GM19468 (cell line): Measurements from ENCODE around the gene TRIM34.
"Not testable (repeated sequence)": the region's sequence is repeated elsewhere in the genome, so short reads cannot be mapped to it uniquely, and the experiment has no call there.

Experiments
- ATAC-seq: cut with Tn5 transposase; IDR thresholded peaks from one replicate; pipeline ENCODE4 v1.9.1; 2021; ENCODE audit warnings: mild to moderate bottlenecking, moderate library complexity, moderate number of reproducible peaks; ENCODE audit not compliant: unreplicated experiment; ENCODE audit errors: extremely low read depth

The TRIM34 gene, protein sequence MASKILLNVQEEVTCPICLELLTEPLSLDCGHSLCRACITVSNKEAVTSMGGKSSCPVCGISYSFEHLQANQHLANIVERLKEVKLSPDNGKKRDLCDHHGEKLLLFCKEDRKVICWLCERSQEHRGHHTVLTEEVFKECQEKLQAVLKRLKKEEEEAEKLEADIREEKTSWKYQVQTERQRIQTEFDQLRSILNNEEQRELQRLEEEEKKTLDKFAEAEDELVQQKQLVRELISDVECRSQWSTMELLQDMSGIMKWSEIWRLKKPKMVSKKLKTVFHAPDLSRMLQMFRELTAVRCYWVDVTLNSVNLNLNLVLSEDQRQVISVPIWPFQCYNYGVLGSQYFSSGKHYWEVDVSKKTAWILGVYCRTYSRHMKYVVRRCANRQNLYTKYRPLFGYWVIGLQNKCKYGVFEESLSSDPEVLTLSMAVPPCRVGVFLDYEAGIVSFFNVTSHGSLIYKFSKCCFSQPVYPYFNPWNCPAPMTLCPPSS

GRCh38 chr11:5624489-5625279 is at the start of gene TRIM34:
TRIM34 (plus strand) TSS chr11:5625001; CDS start chr11:5632332, 7,331 bp downstream.
- ATAC-seq = peak; percentile 98

- no peak for ATAC-seq
Observed at GRCh38 chr11:5575152-5575551, 49.6 kb upstream of the TRIM34 start.

GRCh38 chr11:5577101-5577500 is 47.7 kb upstream of the TRIM34 start:
- ATAC-seq = no peak

GRCh38 chr11:5580577-5580976 is 44.2 kb upstream of the TRIM34 start, which contains the start of gene OR52B6:
OR52B6 (plus strand) TSS chr11:5580877; CDS start chr11:5580877, 0 bp downstream.
- no peak for ATAC-seq

DNA sequence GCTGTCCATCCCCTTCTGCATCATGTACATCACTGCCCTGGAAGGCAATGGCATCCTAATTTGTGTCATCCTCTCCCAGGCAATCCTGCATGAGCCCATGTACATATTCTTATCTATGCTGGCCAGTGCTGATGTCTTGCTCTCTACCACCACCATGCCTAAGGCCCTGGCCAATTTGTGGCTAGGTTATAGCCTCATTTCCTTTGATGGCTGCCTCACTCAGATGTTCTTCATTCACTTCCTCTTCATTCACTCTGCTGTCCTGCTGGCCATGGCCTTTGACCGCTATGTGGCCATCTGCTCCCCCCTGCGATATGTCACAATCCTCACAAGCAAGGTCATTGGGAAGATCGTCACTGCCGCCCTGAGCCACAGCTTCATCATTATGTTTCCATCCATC is 43.8 kb upstream of the TRIM34 start:
- no peak for ATAC-seq

DNA sequence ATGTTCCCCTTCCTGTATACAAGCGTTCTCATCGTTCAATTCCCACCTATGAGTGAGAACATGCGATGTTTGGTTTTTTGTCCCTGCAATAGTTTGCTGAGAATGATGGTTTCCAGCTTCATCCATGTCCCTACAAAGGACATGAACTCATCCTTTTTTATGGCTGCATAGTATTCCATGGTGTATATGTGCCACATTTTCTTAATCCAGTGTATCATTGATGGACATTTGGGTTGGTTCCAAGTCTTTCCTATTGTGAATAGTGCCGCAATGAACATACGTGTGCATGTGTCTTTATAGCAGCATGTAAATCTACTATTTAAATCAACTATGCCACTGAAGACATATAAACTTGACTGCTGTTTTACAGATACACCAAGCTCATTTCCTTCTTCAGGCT is 40.3 kb upstream of the TRIM34 start:
- ATAC-seq = not testable (repeated sequence)

GRCh38 chr11:5589906-5590305 is 34.9 kb upstream of the TRIM34 start:
- not testable (repeated sequence) for ATAC-seq

GRCh38 chr11:5591613-5592012 is 33.2 kb upstream of the TRIM34 start:
- no peak for ATAC-seq

DNA sequence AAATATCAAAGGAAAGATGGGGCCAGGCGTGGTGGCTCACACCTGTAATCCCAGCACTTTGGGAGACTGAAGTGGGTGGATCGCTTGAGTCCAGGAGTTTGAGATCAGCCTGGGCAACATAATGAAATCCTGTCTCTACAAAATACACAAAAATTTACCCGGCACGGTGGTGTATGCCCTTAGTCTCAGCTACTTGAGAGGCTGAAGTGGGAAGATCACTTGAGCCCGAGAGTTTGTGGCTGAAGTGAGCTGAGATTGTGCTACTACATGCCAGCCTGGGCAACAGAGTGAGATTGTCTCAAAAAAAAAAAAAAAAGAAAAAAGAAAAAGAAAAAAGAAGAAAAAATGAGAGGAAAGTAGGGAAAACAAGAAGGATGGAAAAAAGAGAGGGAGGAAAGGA is 32.2 kb upstream of the TRIM34 start:
- no peak for ATAC-seq

- no peak for ATAC-seq
Observed at GRCh38 chr11:5593146-5593545, 31.7 kb upstream of the TRIM34 start.

DNA sequence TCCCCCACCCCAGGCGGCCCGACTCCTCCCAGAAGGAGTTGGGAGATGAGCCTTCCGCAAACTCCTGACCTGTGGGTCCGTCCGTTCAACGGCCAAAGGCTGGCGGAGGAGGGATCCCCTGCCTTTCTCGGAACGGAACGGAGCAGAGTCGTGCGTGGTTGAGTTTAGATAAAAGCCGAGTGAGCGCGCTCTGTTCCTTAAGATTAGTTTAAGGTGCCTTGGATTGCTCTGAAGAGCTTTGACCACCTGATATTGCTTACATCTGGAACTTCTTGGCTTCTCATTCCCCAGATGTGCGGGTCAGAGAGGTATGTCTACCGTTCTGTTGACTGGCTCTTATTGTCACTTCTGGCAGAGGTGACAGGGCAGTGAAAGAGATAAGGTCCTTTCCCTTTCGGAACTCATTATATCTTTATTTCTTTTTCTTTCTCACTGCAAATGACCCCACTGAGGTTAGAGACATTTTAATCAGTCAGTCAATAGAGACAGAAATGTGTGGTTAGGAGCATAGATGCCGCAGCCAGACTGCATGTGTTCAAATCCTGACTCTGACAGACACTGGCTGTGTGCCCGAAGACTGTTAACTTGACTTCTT is 28.1 kb upstream of the TRIM34 start, which contains the start of gene TRIM6:
TSS of gene TRIM6 (plus strand) at position 31 of the 595 bp plus-strand sequence. CDS start at position 292, 261 bp downstream.
- ATAC-seq = no peak

GRCh38 chr11:5597953-5598352 is 26.8 kb upstream of the TRIM34 start:
- no peak for ATAC-seq

DNA sequence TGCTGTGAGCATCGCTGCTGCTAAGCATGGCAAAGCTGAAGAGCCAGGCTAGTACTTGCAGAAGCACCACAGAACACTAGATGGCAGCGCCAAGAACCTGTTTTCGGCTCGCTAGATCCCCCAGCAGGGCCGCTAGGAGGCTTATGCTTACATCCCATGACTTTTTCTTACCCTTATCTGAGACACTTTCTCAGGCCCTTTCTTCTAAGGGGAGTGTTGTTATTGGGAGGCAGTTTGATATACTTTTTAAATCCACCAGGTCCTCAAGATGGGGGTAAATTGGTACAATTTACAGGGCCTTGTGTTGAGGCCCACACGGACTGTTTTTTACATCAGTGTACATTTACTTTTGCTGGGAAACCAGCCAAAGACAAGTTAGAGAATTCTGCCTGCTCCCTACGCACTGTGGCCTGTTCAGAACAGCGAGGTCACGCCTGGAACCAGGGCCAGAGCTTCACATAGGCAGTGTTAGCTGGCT is 24.4 kb upstream of the TRIM34 start:
- peak; percentile 80 for ATAC-seq

DNA sequence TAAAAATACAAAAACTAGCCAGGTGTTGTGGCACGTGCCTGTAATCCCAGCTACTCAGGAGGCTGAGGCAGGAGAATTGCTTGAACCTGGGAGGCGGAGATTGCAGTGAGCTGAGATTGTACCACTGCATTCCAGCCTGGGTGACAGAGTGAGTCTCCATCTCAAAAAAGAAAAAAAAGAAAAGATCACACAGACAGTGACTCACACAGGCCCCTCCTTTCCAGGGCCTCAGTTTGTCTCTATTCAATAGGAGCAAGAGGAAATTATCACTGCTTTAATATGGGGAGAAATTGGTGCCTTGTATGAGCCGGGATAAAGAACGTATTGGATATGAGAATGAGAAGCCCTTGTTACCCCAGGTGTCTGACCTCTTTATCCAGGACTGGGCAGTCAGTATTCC is 22.0 kb upstream of the TRIM34 start:
- ATAC-seq = not testable (repeated sequence)

GRCh38 chr11:5603326-5603725 is 21.5 kb upstream of the TRIM34 start:
- no peak for ATAC-seq

DNA sequence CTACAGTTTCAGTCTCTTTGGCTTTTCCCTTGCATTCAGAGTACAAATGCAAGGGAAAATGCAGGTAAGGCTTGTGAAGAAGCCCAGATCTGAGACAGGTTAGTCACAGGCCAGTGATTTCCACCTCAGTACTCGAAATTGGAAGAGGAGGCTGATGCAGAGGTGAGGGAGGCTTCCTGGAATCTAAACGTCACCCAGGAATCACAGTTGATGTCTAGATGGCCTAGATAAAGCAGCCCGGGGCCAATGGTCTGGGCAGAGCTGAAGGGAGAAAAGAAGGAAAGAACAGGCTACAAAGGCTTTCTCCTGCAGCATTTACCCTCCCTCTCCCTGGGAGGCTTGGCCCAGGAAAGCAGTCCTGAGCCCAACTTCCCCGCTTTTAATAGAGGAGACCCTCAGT is 19.9 kb upstream of the TRIM34 start:
- no peak for ATAC-seq

DNA sequence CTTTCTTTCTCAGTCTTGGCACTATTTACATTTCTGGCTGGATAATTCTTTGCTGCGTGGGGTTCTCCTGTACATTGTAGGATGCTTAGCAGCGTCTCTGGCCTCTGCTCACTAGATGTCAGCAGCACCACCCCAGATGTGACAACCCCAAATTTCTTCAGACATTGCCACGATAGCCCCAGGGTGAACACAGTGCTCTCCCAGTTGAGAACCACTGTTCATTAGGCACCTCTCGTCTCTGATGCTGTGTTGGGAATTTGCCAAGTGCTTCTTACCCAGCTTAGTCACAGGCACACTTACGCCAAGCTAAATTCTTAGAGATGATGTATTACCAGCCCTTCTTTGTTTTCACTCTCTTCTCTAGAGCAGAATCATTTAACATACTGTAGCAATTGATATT is 19.0 kb upstream of the TRIM34 start:
- no peak for ATAC-seq

DNA sequence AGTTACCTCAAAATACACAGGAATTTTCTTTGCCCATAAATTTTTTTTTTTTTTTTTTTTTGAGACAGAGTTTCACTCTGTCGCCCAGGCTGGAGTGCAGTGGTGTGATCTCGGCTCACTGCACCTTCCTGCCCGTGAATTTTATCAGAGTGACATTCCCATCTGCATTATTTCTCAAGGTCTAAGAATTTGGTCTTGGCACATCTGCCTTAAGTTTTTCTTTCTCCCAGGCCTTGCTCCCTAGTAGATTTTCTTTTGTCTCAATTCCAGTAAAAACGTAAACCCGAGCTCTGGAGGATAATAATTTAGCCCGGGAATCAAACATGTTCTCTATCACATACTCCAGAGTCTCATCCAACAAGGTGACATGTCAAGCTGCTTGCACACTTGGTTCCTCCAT is 16.0 kb upstream of the TRIM34 start:
- ATAC-seq = no peak

- no peak for ATAC-seq
Observed at GRCh38 chr11:5610446-5610845, 14.4 kb upstream of the TRIM34 start.

- ATAC-seq = no peak
Observed at GRCh38 chr11:5611627-5612026, 13.2 kb upstream of the TRIM34 start.
